Measurements from ENCODE around the gene MAP3K4.

Gene MAP3K4

DNA sequence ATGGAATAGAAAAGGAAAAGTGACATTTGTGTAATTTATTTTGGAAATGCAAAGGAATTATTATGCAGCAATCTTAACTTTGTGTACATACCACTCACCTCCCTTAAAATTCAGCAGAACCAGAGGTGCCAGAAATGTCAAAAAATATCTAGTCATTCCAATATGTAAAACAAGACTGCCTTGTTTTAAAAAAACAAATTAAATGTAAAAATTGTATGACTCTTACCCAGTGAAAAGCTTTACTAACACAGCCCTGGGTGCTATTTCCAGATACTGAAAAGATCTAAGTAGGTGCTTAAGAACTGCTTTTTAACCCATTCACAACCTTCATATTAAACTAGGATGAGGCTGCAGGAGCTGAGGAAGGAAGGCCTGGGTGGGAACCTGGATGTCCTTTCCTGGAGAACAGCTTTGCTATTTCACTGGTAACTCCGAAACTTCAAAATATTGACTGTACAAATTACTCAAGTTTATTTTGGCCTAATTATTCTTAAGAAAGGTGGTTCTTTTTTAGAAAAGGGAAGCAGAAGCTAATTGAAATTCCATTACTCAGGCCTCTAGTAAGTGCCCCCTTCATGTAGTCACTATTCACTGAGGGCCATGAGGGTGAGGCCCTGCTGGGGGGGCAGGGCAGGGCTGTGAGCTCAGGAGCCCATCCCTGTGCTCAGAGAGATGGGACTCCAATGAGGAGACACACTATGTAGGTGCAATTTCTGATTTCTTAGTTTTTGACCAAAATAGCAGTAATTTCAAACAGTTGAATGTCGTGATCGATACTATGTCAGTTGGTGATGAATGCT, 139.6 kb downstream of the MAP3K4 start:
- no peak for DNase-seq

DNA sequence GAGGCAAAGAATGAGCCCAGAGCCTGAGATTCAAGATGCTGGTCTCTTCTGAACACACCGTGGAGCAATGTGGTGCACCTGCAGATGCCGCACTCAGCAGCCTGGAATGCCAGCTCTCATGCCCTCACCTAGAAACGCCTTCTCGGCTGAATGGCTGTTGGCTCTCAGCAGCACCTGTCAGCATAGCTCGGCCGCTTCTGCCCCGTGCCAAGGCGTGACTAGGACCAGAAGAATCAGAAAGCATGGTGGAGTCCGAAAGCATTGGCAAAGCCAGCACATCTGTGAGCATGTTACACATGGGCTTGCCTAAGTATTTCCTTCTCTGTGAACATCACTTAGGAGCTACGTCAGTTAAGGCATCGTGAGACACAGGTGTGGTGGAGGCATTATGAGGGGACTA, 140.8 kb downstream of the MAP3K4 start:
- no peak for DNase-seq

DNA sequence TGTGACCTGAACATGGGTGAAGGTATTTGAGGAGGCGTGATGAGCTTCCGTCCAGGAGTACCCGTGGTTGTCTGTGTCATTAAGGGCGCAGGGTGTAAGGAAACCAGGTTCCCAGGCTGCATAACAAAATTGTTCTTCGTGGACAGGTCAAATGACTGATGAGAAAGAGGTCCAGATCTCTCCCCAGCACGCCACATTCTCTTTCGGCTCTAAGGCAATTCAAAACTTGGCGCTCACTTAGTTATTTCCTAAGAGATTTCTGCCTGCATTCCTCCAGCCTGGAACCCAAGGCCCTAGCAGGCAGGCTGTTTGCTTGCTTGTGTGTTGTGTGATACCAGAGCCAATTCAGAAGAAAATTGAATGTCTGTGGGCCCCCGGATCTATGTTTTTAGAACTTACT, 142.4 kb downstream of the MAP3K4 start:
- no peak for DNase-seq

- DNase-seq: no peak
These were observed 143.2 kb downstream of the MAP3K4 start for GRCh38 chr6:161134550-161135298.

GRCh38 chr6:161135695-161136591, 144.4 kb downstream of the MAP3K4 start:
- no peak for DNase-seq

DNA sequence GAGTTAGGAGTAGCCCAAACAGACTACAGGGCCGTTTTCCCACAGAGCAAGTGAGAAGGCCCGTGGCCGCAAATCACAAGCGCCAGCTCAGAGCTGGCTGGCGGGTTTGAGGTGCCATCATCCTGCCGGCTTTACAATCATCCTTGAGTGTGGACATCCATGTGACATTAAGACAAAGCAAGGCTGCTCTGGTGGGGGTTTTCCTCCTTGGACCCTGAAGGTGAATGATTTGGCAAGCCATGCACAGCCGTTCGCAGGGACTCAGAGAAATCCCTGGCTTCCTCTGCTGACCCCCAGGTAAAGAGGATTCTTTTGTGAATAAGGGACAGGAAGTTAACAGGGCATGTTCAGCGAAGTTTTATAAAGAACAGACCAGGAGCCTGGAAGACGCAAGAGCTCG, 145.1 kb downstream of the MAP3K4 start:
- DNase-seq: no peak

DNA sequence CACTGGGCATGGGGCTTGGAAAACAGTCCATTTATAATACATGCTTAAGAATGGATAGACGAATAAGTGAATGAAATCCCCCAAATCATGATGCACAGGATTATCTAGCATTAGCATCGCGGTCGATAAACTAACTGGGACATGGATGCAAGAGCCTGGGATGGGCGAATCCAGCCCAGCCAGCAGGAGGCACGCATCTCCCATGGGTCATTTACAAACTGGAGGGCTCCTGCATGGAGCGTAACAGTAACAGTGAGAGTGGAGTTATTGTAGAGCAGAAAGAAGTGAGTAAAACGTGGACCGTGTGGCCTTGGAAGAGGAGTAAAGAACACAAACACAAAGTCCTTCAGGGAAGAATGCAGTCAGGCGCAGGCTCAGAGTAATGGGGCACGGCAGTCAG, 145.8 kb downstream of the MAP3K4 start:
- no peak for DNase-seq

- DNase-seq: peak; percentile 10
These were observed 146.4 kb downstream of the MAP3K4 start for GRCh38 chr6:161137839-161138542.

DNA sequence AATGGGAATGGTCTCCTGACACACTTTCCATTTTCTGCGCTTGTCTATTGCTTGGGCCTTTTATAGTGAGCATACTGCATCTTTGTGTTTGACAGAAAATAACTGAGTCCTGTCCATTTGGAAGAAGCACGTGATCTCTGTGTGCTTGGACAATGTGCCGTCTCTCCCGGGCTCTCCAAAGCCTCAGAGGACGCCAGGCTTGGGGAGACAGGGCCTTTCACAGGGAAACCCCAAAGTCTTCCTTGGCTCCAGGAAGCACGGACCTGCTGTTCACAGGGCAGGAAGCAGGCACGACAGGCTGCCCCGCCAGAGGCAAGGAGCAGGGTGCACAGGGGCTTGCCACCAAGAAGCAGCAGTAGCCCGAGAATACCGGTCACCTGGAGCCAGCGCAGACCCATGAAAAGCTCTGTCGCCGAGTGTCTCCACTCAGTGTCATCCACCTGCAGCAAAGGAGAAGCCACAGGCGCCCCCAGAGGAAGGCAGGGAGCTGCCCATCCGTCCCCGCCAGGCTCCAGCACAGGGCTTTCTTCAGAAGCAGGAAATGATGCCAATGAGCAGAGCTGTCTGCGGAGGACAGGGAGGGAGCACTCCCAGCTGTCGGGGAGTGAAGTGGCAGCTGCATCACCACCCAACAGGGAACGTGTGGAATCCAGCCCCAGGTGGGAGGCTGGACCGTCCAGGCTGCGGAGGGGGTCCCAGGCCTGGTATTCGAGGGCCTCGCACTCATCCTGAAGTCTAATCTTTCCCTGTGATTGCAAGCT, 147.2 kb downstream of the MAP3K4 start:
- DNase-seq: no peak

- no peak for DNase-seq
These were observed 147.8 kb downstream of the MAP3K4 start for GRCh38 chr6:161139304-161139765.

DNA sequence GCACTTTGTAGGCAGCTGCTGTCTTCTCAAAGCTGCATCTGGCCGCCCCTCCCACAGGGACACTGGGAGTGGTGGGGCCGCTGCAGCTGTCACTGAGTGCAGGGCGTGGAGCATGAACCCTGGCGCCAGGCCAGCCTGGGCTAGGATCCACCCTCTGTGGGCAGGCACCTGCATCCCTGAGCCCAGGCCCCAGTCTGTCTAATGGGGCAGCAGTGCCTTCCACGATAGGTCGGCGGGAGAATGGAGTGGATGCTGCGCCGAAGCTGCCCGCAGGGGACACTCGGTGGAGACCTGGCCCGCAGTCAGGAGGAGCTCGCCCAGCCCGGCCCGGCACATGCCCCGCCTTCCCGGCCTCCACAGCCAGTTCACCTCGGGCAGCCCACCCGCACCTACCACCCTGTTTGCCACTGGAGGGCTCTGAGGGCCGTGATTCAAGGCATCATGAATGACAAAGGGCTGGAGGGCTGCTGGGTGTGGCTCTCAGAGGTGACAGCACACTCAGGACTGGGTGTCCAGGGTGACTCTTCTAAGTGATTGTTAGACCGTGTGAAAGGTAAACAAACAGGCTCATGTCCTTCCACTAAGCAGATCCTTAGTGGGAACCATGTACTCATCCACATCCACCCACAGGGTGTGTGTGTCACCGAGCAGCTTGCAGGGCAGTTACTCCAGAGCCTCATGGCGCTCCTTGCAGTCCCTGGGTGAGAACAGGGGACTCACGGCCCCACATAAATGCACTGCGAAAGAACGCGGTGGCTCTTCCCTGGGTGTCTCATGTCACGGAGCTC, 148.4 kb downstream of the MAP3K4 start:
- DNase-seq: no peak

- DNase-seq: no peak
These were observed 148.9 kb downstream of the MAP3K4 start for GRCh38 chr6:161140554-161140875.

- DNase-seq: no peak
These were observed 149.6 kb downstream of the MAP3K4 start for GRCh38 chr6:161141173-161141572.

DNA sequence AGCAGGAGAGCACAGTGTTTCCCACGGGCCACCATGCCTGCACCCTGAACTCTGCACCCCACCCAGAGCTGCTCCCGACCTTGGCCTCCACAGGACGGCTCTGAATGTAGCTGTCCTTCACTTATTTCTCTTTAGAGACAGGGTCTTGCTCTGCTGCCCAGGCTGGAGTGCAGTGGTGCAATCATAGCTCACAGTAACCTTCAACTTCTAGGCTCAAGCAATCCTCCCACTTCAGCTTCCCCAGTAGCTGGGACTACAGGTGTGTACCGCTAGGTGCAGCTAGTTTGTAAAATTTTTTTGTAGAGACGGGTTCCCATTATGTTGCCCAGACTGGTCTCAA, 151.4 kb downstream of the MAP3K4 start:
- DNase-seq: no peak

- DNase-seq: no peak
These were observed 152.3 kb downstream of the MAP3K4 start for GRCh38 chr6:161143663-161144430.

- DNase-seq: no peak
These were observed 158.6 kb downstream of the MAP3K4 start for GRCh38 chr6:161150136-161150535.

DNA sequence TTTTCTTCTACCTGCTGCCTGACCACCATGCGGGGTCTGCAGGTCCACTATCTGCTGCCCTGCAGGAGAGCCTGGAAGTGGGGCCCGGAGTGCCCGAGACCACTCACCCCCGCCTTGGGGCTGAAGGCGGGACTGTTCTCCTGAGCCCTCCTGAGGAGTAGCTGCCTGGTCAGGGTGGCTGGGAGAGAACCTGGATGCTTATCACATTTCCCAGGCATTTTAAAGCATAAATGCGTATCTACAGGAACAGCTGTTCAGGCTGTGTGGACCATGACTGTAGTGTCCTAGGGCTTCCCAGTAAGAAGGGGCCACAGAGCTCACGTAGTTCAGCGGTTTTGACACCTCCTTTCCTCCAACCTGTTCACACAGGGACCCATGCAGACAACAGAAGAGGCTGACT, 159.0 kb downstream of the MAP3K4 start:
- no peak for DNase-seq

DNA sequence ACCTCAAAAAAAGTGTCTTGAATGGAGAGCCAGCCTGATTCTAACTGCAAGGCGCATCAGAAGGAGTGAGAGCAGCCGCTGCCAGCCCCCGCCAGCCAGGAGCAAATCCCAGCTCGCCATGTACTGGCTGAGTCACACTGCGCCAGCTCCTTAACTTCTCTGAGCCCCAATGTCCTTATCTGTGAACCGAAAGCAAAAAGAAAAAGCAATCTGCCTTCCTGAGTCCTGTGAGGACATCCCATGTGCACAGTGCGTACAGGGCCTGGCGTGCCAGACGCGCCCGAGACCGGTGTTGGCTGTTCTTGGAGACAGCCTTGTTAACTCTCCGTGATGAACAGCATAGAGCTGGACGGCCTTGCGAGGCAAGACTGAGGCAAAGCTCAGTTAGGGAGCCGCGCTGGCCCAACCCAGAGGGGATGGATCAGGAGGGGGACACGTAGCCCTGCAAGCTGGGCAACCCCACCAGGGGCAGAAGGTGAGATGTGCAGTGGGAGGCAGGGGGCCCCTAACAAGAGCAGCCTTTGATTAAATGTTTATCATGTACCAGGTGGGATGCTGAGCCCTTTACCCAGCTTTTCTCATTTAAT, 159.6 kb downstream of the MAP3K4 start:
- DNase-seq: no peak

DNA sequence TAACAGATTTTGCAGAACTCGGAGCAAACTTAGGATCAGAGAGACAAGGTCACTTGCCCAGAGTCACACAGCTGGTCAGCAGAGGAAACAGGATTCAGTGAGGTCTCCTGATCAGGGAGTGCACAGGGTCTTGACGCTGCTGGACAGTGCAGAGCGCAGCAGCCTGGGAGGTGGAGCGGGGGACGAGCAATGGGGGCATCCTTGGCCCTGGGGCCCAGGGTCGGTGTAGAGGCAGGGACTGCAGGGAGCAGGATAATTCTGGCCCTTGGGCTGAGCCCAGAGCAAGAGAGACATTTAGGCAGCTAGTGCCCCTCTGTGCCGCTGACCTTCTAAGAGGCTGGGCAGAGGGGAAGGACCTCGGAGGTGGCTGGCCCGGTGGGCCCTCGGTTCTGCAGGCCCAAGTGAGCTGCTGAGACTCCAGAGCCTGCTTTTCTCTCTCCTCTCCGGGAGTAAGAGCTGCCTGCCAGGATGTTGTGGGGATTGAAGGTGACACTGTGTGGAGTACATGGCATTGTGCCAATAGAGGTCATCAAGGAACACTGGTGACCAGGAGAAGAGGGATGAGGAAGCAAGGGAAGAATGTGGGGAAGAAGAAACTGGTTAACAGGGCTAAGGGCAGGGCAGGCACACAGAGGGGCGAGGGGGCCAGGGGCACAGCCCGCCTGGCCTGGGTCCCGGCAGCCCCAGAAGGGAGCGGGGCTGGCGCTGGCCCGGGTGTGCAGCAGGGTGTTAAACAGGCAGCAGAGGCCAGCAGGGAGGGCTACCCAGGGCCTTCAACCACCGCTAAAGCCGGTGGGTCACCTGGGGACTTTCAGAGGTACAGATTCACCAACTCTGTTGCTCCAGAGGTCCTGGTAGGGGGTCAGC, 160.3 kb downstream of the MAP3K4 start:
- DNase-seq: no peak

Measured in activated CD4-positive, alpha-beta T cell treated with anti-CD3 and anti-CD28 coated beads, Interleukin-10, Interleukin-2, amounts not matched to agents 100 ng/mL and 50 ng/mL, durations not matched to agents 16 hours and 8 hours (primary cell).